ENCODE data around the gene MYO19.
"Not testable (repeated sequence)": the region's sequence is repeated elsewhere in the genome, so short reads cannot be mapped to it uniquely, and the experiment has no call there.

MYO19 gene

DNA sequence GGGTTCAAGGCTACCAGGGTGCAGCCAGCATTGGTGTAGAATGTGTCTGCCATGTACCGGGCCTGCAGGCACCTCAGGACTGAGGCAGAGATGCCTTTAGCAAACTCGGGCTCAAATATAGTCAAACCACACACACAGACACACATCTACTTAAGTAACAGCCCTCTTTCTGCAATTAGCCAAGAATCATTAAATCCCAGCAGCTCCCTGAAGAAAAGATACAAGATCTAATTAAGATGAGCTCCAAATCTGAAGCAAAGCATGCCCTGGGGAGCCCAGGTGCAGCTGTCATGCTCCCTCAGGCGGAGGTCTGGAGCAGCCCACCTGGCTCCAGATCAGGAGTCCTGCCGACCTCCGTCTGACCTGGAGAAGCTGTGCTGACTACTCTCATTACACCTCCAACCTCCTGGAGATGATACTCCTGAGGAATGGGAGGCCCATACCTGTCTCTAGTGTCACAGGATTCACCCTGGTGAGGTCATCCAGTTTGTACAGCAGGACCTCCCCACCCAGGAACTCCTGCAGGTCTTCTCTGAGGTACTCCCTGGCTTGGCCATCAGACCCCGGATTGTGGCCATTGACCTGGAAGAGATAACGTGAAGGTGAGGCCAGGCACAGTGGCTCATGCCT, 6.9 kb downstream of the MYO19 start:
- DNase-seq = no peak

- no peak for DNase-seq
Measured at GRCh38 chr17:36525888-36526287, 8.8 kb downstream of the MYO19 start.

GRCh38 chr17:36525113-36525512, 9.6 kb downstream of the MYO19 start:
- no peak for DNase-seq

GRCh38 chr17:36524428-36524876, 10.2 kb downstream of the MYO19 start:
- DNase-seq = no peak

- no peak for DNase-seq
Measured at GRCh38 chr17:36523113-36523512, 11.6 kb downstream of the MYO19 start.

DNA sequence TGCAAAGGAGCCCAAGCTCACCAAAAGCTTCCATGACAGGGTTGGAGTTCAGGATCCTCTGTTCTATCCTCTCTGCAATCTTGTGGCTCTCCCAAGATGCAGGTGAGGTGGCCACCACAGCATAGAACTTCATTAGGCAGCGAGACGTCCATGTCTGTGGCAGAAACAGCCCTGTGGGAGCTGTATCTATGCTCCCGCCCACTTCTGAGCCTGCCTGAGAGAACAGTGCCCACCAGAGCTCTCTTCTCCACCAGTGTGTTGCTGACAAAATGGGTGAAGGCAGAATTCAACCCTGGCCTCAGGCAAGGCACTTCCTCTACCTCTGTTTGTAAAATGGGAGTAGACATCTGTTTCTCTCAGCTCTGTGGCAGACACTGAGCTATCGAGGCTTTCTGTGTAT, 18.8 kb downstream of the MYO19 start:
- no peak for DNase-seq

DNA sequence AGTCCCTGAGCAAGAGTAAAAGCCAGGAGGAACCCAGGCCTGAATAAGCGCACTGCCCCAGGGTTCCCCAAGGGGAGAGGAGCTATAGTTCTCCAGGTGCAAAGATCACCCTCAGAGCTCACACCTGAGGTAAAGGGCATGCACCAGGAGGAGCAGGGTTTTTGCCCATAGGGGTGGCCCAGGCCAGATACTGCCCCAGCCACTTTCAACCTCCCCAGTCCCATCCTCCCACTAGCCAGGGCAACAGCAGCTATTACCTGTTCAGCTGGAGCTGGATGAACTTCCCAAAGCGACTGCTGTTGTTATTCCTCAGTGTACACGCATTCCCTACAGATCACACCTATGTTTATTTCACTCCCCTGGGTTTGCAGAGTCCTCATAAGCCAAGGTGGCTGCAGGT, 19.8 kb downstream of the MYO19 start:
- no peak for DNase-seq

- DNase-seq = no peak
Measured at GRCh38 chr17:36512641-36513040, 22.0 kb downstream of the MYO19 start.

GRCh38 chr17:36511216-36511615, 23.5 kb downstream of the MYO19 start:
- no peak for DNase-seq

GRCh38 chr17:36510636-36511035, 24.0 kb downstream of the MYO19 start:
- no peak for DNase-seq

GRCh38 chr17:36509272-36509985, 25.2 kb downstream of the MYO19 start:
- no peak for DNase-seq

GRCh38 chr17:36508439-36508838, 26.2 kb downstream of the MYO19 start:
- not testable (repeated sequence) for DNase-seq

DNA sequence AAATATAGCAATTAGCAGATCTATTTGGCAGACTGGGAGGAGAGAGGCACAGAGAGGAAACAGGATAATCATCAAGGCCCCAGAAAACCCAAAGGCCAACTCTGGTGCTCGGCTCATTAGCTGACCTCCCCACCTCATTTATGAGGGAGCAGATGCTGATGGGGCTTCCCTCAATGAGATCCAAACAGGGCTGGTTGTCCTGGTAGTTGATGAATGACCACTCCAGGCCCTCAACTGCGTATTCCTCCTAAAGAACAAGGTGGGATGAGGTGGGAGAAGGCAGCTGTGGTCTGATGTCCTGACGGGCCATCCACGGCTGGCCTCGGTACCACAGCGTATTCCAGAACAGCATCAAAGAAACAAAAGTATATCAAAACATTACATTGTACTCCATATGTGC, 27.4 kb downstream of the MYO19 start:
- DNase-seq = no peak

- DNase-seq = no peak
Measured at GRCh38 chr17:36506831-36507230, 27.8 kb downstream of the MYO19 start.

GRCh38 chr17:36506249-36506826, 28.3 kb downstream of the MYO19 start:
- no peak for DNase-seq

DNA sequence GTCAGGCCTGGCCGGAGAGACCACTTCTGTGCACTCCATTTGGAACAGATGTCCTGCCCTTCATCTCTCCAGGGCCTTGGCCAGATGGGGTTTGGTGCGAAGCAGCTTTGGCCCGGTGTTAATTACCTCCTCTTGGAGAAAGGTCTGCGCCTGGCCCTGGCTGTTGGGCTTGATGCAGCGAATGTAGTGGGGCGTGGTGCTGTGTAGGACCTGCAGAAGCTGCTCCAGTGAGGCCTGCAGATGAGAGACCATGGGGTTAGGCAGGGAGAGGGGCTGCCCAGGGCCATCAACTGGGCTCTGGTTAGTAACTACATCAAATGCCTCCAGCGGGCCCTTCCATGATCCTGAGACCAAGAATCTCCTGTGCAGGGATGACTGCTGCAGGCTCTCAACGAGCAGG, 29.5 kb downstream of the MYO19 start:
- DNase-seq = no peak

DNA sequence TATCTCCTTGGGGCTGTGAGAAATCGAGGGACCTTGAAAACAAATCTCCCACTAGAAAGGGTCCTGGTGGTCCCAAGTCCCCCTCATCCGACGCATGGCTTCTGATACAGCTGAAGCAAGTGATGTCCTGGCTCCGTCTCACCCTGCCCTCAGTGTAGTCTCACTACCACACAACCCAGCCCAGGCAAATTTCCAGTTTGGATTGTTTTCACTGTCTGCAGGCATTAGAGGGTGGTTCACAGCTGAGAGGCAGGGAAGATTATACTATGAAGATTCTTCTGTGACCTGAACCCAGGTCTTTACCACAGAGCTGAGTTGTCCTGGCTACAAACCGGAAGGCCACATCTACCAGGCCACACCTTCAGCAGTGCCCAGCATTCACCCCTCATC, 30.5 kb downstream of the MYO19 start:
- DNase-seq = no peak

- no peak for DNase-seq
Measured at GRCh38 chr17:36503456-36504155, 31.1 kb downstream of the MYO19 start.

DNA sequence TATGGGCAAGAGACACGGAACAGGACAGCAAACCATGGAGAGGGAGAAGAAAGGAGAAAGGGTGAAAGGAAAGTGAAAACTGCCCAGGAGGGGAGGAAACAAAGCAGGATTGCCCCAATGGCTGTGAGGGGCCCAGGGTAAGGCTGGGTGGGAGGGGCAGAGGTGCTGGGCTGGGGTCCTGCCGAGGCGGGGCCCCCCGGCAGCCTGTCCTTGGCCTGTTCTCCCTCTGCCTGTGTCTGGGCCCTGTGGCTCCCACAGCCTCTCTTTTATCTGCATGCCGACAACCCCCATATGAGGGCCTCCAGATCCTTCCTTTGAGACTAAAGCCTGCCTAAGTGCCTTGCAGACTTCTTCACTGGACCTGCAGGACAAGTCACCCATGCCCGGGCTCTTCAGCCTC, 32.7 kb downstream of the MYO19 start:
- DNase-seq = no peak

DNA sequence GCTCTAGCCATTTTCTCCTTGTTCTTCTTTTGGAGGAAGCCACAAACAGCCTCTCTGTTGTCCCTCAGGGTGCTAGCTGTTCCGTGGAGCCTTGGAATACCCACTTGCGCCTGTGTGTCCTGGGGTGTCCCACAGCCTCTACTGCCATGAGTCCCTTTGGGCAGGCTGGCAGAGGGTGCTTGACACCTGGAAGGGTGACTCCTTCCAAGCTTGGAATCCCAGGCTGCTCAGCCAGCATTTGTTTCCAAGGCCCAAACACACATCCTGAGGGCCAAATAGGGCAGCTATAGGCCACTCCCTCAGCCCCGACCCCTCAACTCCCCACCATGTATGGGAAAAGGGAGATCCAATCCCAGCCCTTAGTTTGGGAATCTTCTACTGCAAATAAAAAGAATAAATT, 33.3 kb downstream of the MYO19 start:
- DNase-seq = no peak

GRCh38 chr17:36500745-36501225, 33.9 kb downstream of the MYO19 start:
- DNase-seq = no peak

DNA sequence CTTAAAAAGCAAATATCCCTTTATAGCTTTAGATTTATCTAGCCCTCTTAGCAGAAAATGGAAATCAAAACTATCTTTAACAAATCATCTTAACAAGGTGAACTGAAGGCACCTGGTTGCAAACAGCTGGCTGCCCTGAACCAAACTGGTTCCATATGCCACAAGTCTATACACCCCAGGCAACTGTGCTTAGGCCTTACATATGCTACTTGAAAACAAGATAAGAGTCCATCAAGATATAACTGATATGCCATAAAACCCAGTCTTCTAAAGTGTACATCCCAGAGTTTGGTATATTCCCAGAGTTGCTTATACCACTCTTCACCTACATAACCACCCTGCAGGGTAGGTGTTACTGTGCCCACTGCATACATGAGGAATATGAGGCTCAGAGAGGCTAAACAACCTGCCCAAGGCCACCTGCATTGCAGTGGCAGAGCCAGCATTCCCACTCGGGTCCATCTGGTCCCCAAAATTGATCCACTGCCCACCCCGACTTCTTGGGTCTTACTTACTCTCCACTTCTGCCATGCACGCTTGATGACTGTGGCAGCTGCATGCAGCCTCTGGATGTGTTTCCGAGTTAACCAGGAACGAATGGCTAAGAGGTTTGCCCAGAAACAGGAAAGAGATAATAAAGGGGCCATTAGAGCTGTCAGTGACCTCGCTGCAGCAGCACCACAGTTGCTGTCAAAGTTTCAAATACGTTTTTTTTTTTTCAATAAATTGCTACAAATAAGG, 35.9 kb downstream of the MYO19 start:
- no peak for DNase-seq

DNA sequence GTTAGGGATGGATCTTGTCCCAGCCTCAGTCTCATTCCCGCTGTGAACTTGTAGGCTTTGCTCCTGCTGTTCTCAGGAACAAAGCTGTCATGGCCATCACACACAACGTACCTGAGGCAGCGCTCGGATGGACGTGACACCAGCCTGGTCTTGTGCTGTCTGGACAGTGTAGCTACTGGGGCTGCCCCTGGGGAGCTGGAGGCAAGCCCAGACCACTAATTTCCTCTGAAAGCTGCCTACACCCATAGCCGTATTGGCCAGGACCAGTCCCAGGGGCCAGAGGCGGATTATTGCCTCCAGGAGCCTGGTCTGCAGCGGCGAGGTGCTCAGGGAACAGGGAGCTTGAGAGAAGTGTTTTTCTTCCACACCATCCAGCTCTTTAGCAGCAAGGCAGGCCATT, 36.5 kb downstream of the MYO19 start:
- no peak for DNase-seq

Data from activated CD8-positive, alpha-beta memory T cell treated with anti-CD3 and anti-CD28 coated beads, Interleukin-2, amount 50 U/mL, for 4 hours (primary cell).